GM12878 (cell line): ENCODE data around the gene SMARCC2. TPM values are rescaled to one million over a fixed set of nuclear protein-coding genes. Genes with fewer than 3 reads are reported as not detected.

Source experiments
- ATAC-seq: fragments of 200-7000 bp; cut with Tn5 transposase; 3 replicates; pipeline ENCODE4 v1.9.1; 2020; ENCODE audit warnings: mild to moderate bottlenecking, moderate library complexity
- BruUV-seq: library from RNA; stranded (reverse); fragments of 400-500 nt; replicated peaks from 2 replicates; lab custom pipeline; 2021; lab: Mats Ljungman, UMichigan
- CTCF ChIA-PET: fragments of 300-600 bp; sonication (Branson Sonifier 250); formaldehyde crosslinking; extraction: SDS; loops from one replicate; lab custom pipeline; 2021; ENCODE audit warnings: inconsistent platforms; lab: Yijun Ruan, JAX
- POLR2A ChIA-PET: fragments of 350-600 bp; formaldehyde crosslinking; extraction: SDS; loops from one replicate; lab custom pipeline; 2021; ENCODE audit warnings: inconsistent platforms; lab: Charles Lee
- RAD21 ChIA-PET: fragments of 300-600 bp; sonication (Branson Sonifier 250); formaldehyde crosslinking; loops from one replicate; lab custom pipeline; 2023; ENCODE audit warnings: antibody characterized with exemption; ENCODE audit not compliant: unreplicated experiment; lab: Charles Lee
- SMC1A ChIA-PET: fragments of 300-600 bp; sonication (Branson Sonifier 250); formaldehyde crosslinking; loops from one replicate; lab custom pipeline; 2023; ENCODE audit not compliant: unreplicated experiment, uncharacterized antibody; lab: Charles Lee
- DNase-seq: peaks from one replicate; pipeline ENCODE4 v3.0.0-alpha.2; 2011; ENCODE audit warnings: low read depth, low spot score
- FAIRE-seq: peaks from 3 replicates; lab custom pipeline; 2011; peaks lifted over from hg19 to GRCh38; lab: Jason Lieb, UNC
- H2AFZ ChIP-seq: 2 replicates; pipeline ENCODE4 v1.6.0; 2011; ENCODE audit warnings: low read depth, low read length, control low read depth; ENCODE audit not compliant: control insufficient read depth
- H3K27ac ChIP-seq: 2 replicates; pipeline ENCODE4 v1.5.1; 2011; ENCODE audit warnings: control low read depth; ENCODE audit not compliant: control insufficient read depth, insufficient read depth
- H3K27me3 ChIP-seq, 2 experiments: replicated peaks in 1 of 2; 2 replicates each; pipeline versions ENCODE4 v1.6.0 to v1.6.1; 2011; ENCODE audit warnings: low read length in 1 of 2; ENCODE audit not compliant: control insufficient read depth in 2 of 2, insufficient read depth in 2 of 2
- H3K36me3 ChIP-seq, 2 experiments: 2 replicates each; pipeline ENCODE4 v1.5.1; 2011; ENCODE audit warnings: low read length in 1 of 2; ENCODE audit not compliant: control insufficient read depth in 2 of 2, insufficient read depth in 2 of 2
- H3K4me1 ChIP-seq: 2 replicates; pipeline ENCODE4 v1.6.1; 2011; ENCODE audit warnings: mild to moderate bottlenecking, low read length, moderate library complexity, mixed read lengths; ENCODE audit not compliant: control insufficient read depth, insufficient read depth
- H3K4me2 ChIP-seq: 2 replicates; pipeline ENCODE4 v1.6.0; 2011; ENCODE audit warnings: control low read depth; ENCODE audit not compliant: control insufficient read depth, insufficient read depth
- H3K4me3 ChIP-seq: fragments of 200-600 bp; sonication (generic); 2 replicates; pipeline ENCODE4 v1.5.1; 2016
- H3K79me2 ChIP-seq: 2 replicates; pipeline ENCODE4 v1.6.0; 2011; ENCODE audit warnings: low read length; ENCODE audit not compliant: control insufficient read depth, insufficient read depth
- H3K9ac ChIP-seq: 2 replicates; pipeline ENCODE4 v1.8.0; 2011; ENCODE audit warnings: low read length, control low read depth, mixed read lengths; ENCODE audit not compliant: control insufficient read depth, insufficient read depth
- H3K9me3 ChIP-seq: replicated peaks from 3 replicates; pipeline ENCODE4 v1.5.1; 2011; ENCODE audit warnings: mild to moderate bottlenecking, low read length; ENCODE audit not compliant: control insufficient read depth, insufficient read depth
- H4K20me1 ChIP-seq: 2 replicates; pipeline ENCODE4 v1.6.0; 2011; ENCODE audit not compliant: control insufficient read depth, insufficient read depth
- BCL11A ChIP-seq: IDR thresholded peaks from 2 replicates; pipeline ENCODE4 v1.6.1; 2011; ENCODE audit warnings: low read depth, low read length
- CEBPZ ChIP-seq: fragments of 150-350 bp; IDR thresholded peaks from 2 replicates; pipeline ENCODE4 v1.6.1; 2016; ENCODE audit warnings: low read depth, low read length
- CHD1 ChIP-seq: IDR thresholded peaks from 2 replicates; pipeline ENCODE4 v1.6.1; 2012; ENCODE audit warnings: low read depth, low read length, improper control_type of control experiment
- ELK1 ChIP-seq: IDR thresholded peaks from 2 replicates; pipeline ENCODE4 v1.6.1; 2012; ENCODE audit warnings: low read depth, low read length, improper control_type of control experiment
- GATAD2B ChIP-seq: fragments of 450-650 bp; conservative IDR thresholded peaks from 2 replicates; pipeline ENCODE4 v1.6.1; 2017; ENCODE audit warnings: low read depth, mild to moderate bottlenecking, moderate library complexity
- HCFC1 ChIP-seq: fragments of 150-350 bp; IDR thresholded peaks from 2 replicates; pipeline ENCODE4 v1.6.1; 2014; ENCODE audit warnings: low read length
- IKZF1 ChIP-seq: fragments of 450-650 bp; conservative IDR thresholded peaks from 2 replicates; pipeline ENCODE4 v1.6.1; 2017; ENCODE audit warnings: antibody characterized with exemption, mild to moderate bottlenecking
- IRF5 ChIP-seq: fragments of 450-650 bp; IDR thresholded peaks from 2 replicates; pipeline ENCODE4 v1.6.1; 2017; ENCODE audit warnings: borderline replicate concordance
- JUND ChIP-seq: IDR thresholded peaks from 2 replicates; pipeline ENCODE4 v1.6.1; 2012; ENCODE audit warnings: low read depth, mild to moderate bottlenecking, low read length, improper control_type of control experiment, moderate library complexity
- KDM1A ChIP-seq: fragments of 200-600 bp; sonication (generic); IDR thresholded peaks from 2 replicates; pipeline ENCODE4 v1.6.1; 2016; ENCODE audit warnings: borderline replicate concordance
- PBX3 ChIP-seq: IDR thresholded peaks from 2 replicates; pipeline ENCODE4 v1.6.1; 2011; ENCODE audit warnings: mild to moderate bottlenecking, low read depth, low read length, moderate library complexity; ENCODE audit not compliant: insufficient replicate concordance
- PKNOX1 ChIP-seq: fragments of 450-650 bp; IDR thresholded peaks from 2 replicates; pipeline ENCODE4 v1.6.1; 2016; ENCODE audit warnings: mild to moderate bottlenecking
- SIX5 ChIP-seq: IDR thresholded peaks from 2 replicates; pipeline ENCODE4 v1.6.1; 2011; ENCODE audit warnings: mild to moderate bottlenecking, low read depth, low read length, moderate library complexity; ENCODE audit not compliant: severe bottlenecking
- SMAD5 ChIP-seq: IDR thresholded peaks from 2 replicates; pipeline ENCODE4 v1.6.1; 2016; ENCODE audit warnings: antibody characterized with exemption, low read depth
- STAT1 ChIP-seq: fragments of 450-650 bp; conservative IDR thresholded peaks from 2 replicates; pipeline ENCODE4 v1.6.1; 2014; ENCODE audit warnings: antibody characterized with exemption, mild to moderate bottlenecking
- WRNIP1 ChIP-seq: IDR thresholded peaks from 2 replicates; pipeline ENCODE4 v1.6.1; 2011; ENCODE audit warnings: low read depth, low read length, improper control_type of control experiment, borderline replicate concordance
- ZNF274 ChIP-seq: IDR thresholded peaks from one replicate; pipeline ENCODE4 v1.8.0; 2011; ENCODE audit not compliant: insufficient read length, insufficient read depth
- WGBS: methylation state at CpG from one replicate; pipeline ENCODE4 v1.1.6; 2016; ENCODE audit warnings: low lambda C conversion rate; ENCODE audit not compliant: insufficient replicate concordance, insufficient coverage; ENCODE audit errors: missing lambda C conversion rate; 5-methylcytosine and 5-hydroxymethylcytosine counted together
- in situ Hi-C: fragments of 300-500 bp; cut with MboI; formaldehyde crosslinking; loops from 9 replicates; pipeline ENCODE4 v1.14.3; 2018; ENCODE audit warnings: mixed read lengths
- intact Hi-C: fragments of 100-400 bp; cut with micrococcal nuclease; formaldehyde crosslinking; loops from one replicate; pipeline ENCODE4 v1.14.2; 2022; ENCODE audit not compliant: unreplicated experiment
- polyA plus RNA-seq, 11 experiments: library from polyadenylated mRNA; depleted of rRNA in 4 of 11; unstranded in 6 of 11; stranded (reverse) in 5 of 11; fragments of >200 nt; fragmentation: Nextera tagmentation in 4 of 11; fragmentation: Illumina TruSeq in 1 of 11; extraction: Ambion mirVana in 4 of 11; extraction: Trizol in 1 of 11; gene quantifications; 1 replicate in 1 of 11; 2 replicates in 10 of 11; pipeline versions ENCODE4 v1.2.1 to v1.2.3, GENCODE V29; 2011 to 2016; ENCODE audit warnings: inconsistent platforms in 2 of 11, missing spikeins in 2 of 11, low read depth in 1 of 11
- total RNA-seq, 4 experiments: library from RNA; depleted of rRNA in 3 of 4; stranded (reverse); fragments of >200 nt in 3 of 4; fragmentation: Illumina TruSeq in 1 of 4; extraction: Trizol in 1 of 4; gene quantifications; 2 replicates each; pipeline versions ENCODE4 v1.2.1 to v1.2.3, GENCODE V29; 2013 to 2021

The SMARCC2 gene
- total and polyA plus RNA-seq, 10 of the 15 experiments (the other 5 are each of a cell fraction or from before 2014, with no cell fraction given): 13.6 to 71.2 (median 42.3) TPM

- no peak overlapping the region for H3K27ac ChIP-seq
- H3K79me2 ChIP-seq: no peaks in the 10 kb centered on the region
- no peak for TF ChIP-seq HCFC1
- TF ChIP-seq PBX3: no peak
- TF ChIP-seq IKZF1: no peak
- no peak for TF ChIP-seq STAT1
- TF ChIP-seq ZNF274: no peak
- TF ChIP-seq PKNOX1: no peak
- no peak for TF ChIP-seq ELK1
- TF ChIP-seq CEBPZ: no peak
- TF ChIP-seq SIX5: no peak
- TF ChIP-seq CHD1: no peak
- no peak for TF ChIP-seq BCL11A
- no peak for TF ChIP-seq JUND
- TF ChIP-seq KDM1A: no peak
- TF ChIP-seq GATAD2B: no peak
- no peak for TF ChIP-seq WRNIP1
- TF ChIP-seq IRF5: no peak
- no peak for TF ChIP-seq SMAD5
- in situ Hi-C loops (no loop called here), intact Hi-C loops (no loop called here)
- no peak overlapping the region for H3K4me2 ChIP-seq
- CTCF ChIA-PET: interaction anchor here (0.7 to 0.9 kb wide), 2 partner anchors 17 to 28 kb away, joined by 3 read pairs; no protein-coding TSS in a partner anchor
- 71% methylated on average over 11 of the region's 11 CpGs for WGBS
- no peaks in the 10 kb centered on the region for H4K20me1 ChIP-seq
- ATAC-seq (no peak), DNase-seq (no peak), FAIRE-seq (no peak)
- H3K27me3 ChIP-seq: no peaks in the 10 kb centered on the region
- H3K9me3 ChIP-seq: no peaks in the 10 kb centered on the region
- no peaks in the 10 kb centered on the region for H3K4me1 ChIP-seq
- POLR2A ChIA-PET: no interaction called here
- H3K36me3 ChIP-seq: peaks cover 0 to 2% of the 10 kb centered on the region in 2 experiments; a peak in 2 of 4 replicates
- SMC1A ChIA-PET: interaction anchor here (1.0 kb wide), 1 partner anchor 10 kb away, joined by 3 read pairs; no protein-coding TSS in a partner anchor
- no TSS peak for BruUV-seq
- no peak overlapping the region for H3K4me3 ChIP-seq
- RAD21 ChIA-PET: interaction anchor here (1.7 kb wide), 1 partner anchor 25 kb away, joined by 6 read pairs; no protein-coding TSS in a partner anchor
- no peak overlapping the region for H3K9ac ChIP-seq
- no peak overlapping the region for H2AFZ ChIP-seq
Observed at GRCh38 chr12:56231184-56231582, 41.9 kb upstream of the SMARCC2 start.
